ENCODE measurements around the gene FERMT1.
"Not testable (repeated sequence)": the region's sequence is repeated elsewhere in the genome, so short reads cannot be mapped to it uniquely, and the experiment has no call there.

FERMT1 gene

DNA sequence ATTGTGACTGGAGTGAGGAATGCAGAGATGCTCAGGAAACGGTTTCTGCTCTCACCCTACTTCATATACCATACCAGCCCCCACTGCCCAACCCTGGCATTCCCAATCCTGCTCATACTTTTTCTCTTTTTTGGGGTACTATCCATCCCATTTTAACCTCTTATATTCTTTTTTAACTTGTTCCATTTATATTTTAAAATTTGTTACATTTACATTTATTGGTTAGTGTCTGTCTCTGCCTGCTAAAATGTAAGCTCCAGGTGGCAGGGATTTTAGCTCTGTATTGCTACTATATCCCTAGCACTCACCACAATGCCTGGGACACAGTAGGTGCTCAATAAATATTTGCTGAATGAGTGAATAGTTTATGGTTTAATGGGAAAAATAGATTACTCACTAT is 8.1 kb downstream of the FERMT1 start:
- DNase-seq, result no peak

DNA sequence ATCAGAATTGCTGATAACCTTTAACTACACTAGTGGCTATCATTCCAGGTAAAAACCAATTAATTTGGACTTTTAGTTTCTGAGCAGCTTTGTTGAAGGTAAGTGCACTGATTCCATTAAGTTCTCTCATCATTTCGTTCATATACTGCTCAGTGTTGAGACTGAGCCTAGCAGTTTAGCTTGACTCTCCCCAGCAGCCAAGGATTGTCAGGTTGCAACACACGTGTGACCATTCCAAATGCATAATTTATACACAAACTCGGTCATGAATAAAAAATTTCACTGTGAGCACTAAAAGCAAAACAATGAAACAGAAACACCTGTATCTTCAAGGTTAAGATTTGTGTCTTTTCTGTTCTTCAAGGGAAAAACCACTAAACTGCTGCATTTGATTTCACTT is 8.9 kb downstream of the FERMT1 start:
- no peak for DNase-seq

GRCh38 chr20:6112965-6113364 is 9.9 kb downstream of the FERMT1 start:
- DNase-seq, result not testable (repeated sequence)

DNA sequence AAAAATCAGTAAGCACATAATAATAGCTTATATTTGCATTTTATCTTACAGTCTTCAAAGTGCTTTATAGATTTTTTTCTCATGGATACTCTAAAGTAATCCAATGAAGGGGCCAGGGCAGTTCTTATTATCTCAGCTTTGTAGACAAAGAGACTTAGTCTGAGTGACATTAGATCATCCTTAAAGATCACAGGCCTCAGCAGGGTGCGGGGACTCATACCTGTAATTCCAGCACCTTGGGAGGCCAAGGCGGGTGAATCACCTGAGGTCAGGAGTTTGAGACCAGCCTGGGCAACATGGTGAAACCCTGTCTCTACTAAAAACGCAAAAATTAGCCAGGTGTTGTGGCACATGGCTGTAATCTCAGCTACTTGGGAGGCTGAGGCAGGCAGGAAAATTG is 14.5 kb downstream of the FERMT1 start:
- DNase-seq, result no peak

DNA sequence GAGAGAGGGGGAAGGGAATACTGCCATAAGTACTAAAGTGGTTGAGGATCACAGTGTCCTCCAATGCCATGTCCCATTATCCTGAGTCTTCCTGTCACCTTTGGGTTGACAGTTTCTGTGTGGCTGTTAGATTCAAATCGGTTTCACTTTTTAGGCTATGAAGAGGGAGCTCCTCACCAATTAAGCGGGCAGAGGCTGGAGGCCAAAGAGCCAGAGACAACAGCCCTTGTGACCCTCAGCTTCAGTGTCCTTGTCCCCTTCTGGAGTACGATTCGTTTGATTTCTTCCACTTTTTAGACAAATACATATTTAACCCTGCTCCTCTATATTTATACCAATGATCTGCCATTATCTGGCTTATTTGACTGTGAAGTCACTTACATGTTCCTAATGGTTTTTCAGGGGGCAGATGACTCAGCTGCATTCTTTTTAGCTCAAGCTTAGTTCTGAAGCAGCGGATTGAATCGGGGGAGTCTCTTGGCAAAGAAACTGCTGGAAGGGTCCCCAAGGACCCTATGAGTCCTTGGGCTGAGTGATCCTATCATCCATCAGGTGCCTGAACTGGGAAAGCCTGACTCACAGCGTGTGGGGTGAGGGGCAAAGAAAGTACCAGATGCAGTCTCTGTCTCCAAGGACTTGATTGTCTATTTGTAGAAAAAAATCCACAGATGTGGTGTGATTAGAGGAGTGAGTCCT is 18.2 kb downstream of the FERMT1 start:
- no peak for DNase-seq

GRCh38 chr20:6103301-6103700 is 19.5 kb downstream of the FERMT1 start:
- DNase-seq, result no peak

DNA sequence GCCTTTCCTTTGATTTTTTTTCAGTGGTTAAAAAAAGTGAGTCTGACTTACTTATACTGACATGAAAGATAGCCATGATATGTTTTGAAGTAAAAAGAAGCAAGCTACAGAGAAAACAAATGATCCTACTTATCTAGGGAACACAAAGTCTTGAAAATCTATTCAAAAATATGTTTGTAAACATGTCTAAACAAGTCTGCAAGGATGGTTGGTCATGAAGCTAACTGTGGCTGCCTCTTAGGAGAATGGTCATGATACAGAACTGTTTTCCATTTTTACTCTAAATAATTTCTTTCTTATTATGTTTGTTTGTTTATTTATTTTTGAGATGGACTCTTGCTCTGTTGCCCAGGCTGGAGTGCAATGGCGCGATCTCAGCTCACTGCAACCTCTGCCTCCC is 21.5 kb downstream of the FERMT1 start:
- no peak for DNase-seq

GRCh38 chr20:6100246-6100645 is 22.6 kb downstream of the FERMT1 start:
- no peak for DNase-seq

GRCh38 chr20:6099819-6100218 is 23.0 kb downstream of the FERMT1 start:
- no peak for DNase-seq

DNA sequence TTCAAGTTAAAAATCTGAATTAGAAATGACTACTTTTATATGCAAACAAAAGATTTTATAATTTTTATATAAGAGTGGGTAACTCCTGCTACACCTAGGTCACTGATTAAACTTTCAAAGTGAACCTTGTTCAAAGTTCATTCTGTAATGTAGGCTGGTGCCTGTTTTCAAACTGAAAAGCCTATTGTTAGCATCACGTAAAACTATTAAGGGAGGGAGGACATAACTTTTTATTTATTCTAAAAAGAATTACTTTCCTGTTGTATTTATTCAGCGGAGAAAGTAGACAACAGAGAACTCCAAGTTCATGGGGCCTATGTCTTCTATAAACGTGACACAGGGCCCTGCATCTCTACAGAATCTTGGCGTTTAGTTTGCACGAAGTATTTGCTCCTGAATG is 27.4 kb downstream of the FERMT1 start:
- no peak for DNase-seq

DNA sequence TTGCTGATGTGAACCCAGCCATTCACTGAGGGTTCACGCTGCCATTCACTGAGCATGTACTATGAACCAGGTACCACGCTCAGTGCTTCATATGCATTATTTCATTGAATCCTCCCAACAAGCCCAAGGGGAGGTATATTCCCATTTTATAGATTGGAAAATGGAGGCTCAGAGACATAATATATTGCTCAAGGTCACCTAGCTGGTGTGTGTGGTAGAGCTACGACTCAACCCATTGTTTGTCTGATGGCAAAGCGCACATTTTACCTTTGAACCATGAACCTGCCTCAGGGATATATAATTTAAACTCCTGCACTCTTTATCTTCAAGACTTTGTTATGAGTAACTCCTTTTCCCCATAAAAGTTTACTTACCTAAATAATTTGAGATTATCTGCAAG is 28.3 kb downstream of the FERMT1 start:
- DNase-seq, result no peak

DNA sequence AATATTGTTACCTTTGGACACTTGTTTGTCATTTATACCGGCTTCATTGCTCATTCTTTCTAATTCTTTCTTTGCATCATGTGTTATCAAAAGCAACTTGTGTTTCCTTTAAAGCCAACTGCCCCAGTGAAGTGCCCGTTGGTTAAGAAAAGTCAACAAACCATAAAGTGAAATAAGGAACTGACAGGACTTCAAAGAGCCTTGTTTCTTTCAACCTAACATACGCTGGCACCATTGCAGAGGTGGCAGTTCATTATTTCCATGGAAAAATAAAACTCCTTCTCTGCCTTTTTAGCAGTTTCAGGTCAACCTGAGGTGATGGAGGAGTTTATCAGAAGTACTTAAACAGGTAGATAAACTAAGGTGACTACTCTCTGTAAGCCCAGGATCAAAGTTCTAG is 28.8 kb downstream of the FERMT1 start:
- DNase-seq, result no peak

- no peak for DNase-seq
Measured at GRCh38 chr20:6091661-6092060, 31.2 kb downstream of the FERMT1 start.

GRCh38 chr20:6086868-6087267 is 36.0 kb downstream of the FERMT1 start:
- DNase-seq, result no peak

GRCh38 chr20:6083926-6084325 is 38.9 kb downstream of the FERMT1 start:
- DNase-seq, result no peak

GRCh38 chr20:6081236-6081635 is 41.6 kb downstream of the FERMT1 start:
- no peak for DNase-seq

- DNase-seq, result no peak
Measured at GRCh38 chr20:6079016-6079415, 43.8 kb downstream of the FERMT1 start.

DNA sequence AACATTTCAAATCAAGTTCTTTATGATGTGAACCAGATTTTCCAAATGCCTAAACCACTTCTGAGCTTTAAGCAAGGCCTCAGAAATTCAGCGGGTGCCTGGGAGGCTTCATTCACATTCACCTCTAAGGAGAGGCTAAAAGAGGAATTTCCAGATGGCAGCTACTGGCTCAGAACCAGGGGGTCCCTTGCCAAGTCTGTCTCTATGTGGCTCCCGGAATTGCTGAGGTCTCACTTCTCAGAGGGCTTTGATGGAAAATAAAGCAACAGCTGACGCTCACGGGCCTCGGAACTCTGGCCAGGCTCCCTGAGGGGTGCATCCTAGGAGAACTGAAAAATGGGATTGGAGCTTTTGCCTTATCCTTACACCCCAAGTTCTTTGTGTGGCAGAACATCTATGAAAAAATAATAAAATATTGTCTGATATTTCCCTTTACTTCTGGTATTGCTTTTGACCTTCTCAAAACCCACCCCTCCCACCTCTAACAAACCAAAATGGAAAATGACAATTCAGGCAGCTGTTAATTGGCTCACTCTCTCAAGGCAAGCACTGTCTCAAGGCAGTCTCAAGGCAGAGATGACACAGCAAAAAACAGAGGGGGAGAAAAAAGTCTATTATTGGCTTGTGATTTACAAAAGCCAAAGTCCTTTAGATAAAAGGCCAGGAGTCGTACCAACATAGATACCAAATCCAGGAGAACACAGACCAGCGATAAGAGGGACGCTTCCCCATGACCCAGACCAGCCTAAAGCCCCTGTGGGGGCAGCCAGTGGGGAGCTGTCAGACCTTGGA is 47.2 kb downstream of the FERMT1 start:
- no peak for DNase-seq

- no peak for DNase-seq
Measured at GRCh38 chr20:6074784-6075183, 48.0 kb downstream of the FERMT1 start.

- peak; percentile 67 for DNase-seq
Measured at GRCh38 chr20:6074145-6074561, 48.7 kb downstream of the FERMT1 start.

DNA sequence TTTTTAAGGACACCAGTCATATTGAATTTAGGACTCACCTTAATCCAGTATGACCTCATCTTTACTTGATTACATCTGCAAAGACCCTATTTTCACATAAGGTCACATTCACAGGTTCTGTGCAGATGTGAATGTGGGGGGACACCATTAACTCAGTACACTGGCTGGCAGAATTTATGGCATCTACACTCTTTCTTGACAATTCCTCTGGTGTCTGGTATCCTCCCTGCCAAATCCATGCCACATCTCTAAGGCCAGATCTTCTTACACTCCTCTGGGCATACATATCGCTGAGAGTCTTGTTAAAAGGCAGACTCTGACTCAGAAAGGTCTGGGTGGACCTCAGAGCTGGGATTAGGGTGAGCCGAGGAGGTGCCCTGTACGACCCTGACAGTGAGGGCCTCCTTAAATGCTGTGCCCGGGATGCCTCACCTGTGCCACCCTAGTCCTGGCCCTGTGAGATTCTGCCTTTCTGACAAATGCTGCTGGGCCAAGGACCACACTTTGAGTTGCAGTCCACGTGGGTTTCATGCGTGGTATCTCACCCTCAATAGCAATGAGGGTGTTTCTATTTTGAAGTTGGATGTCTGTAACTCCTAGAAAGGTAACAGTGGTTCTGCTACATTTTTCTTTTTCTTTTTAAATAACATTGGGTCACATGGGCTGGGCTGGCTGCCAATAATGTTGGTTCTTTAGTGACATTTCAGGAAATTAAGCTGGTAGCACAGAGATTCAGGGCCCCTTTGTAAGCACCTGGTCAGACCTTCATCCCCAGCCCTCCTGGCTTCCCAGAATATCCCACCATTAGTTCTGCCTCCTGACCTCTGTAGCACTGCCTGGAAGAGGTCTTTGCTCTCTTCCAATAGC is 51.8 kb downstream of the FERMT1 start:
- no peak for DNase-seq

DNA sequence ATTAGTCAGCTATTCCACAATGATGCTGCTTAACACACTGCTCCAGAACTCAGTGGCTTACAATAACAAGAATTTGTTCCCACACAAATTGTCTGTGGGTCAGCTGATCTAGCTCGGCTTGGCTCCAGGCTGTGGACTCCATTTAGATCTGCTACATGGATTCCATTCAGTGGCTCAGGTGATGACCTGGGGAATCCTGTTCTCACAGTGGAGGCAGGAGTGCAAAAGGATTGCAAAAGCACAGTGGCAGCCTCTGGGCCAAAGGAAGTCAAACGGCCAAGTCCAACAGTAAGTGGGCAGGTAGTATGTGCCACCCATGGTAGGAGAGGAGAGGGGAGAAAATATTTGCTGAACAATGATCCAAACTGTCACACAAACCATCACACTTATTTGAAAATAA is 53.2 kb downstream of the FERMT1 start:
- no peak for DNase-seq

- DNase-seq, result no peak
Measured at GRCh38 chr20:6067763-6068318, 55.0 kb downstream of the FERMT1 start.

Data from DMS53 (cell line).